Dedifferentiated amniotic fluid mesenchymal stem cell (primary cell): Measurements from ENCODE around the gene HAGH.

Experiments used
- DNase-seq: peaks from one replicate; pipeline ENCODE4 v3.0.0-alpha.2; 2016; ENCODE audit errors: extremely low spot score

The HAGH gene

GRCh38 chr16:1762196-1762878, 64.3 kb downstream of the HAGH start:
- DNase-seq = no peak

GRCh38 chr16:1761751-1762150, 64.9 kb downstream of the HAGH start:
- DNase-seq = no peak

- no peak for DNase-seq
These were observed 65.7 kb downstream of the HAGH start for GRCh38 chr16:1760911-1761310.

GRCh38 chr16:1759511-1759910, 67.1 kb downstream of the HAGH start:
- no peak for DNase-seq

GRCh38 chr16:1758923-1759322, 67.7 kb downstream of the HAGH start:
- DNase-seq = no peak

GRCh38 chr16:1757714-1758461, 68.7 kb downstream of the HAGH start:
- DNase-seq = no peak
